HCT116 (cell line): Measurements from ENCODE around the gene NTN3. TPM values are rescaled to one million over a fixed set of nuclear protein-coding genes. Genes with fewer than 3 reads are reported as not detected.
A peak's percentile ranks its signal among the peaks of the same experiment; 100 is the strongest.

Source experiments
- ATAC-seq: fragments of 200-7000 bp; cut with Tn5 transposase; 2 replicates; pipeline ENCODE4 v1.9.1; 2020; ENCODE audit warnings: mild to moderate bottlenecking, moderate library complexity
- BruUV-seq: library from RNA; stranded (reverse); fragments of 400-500 nt; replicated peaks from 2 replicates; lab custom pipeline; 2021; lab: Mats Ljungman, UMichigan
- CTCF ChIA-PET: fragments of 300-600 bp; sonication (Branson Sonifier 250); formaldehyde crosslinking; loops from one replicate; lab custom pipeline; 2021; ENCODE audit warnings: antibody characterized with exemption; lab: Charles Lee
- POLR2A ChIA-PET: fragments of 300-600, 350-600 bp; sonication (Branson Sonifier 250); formaldehyde crosslinking; loops from one replicate; lab custom pipeline; 2021; ENCODE audit warnings: antibody characterized with exemption; lab: Charles Lee
- RAD21 ChIA-PET, 2 experiments: fragments of 300-600 bp; sonication (Branson Sonifier 250); formaldehyde crosslinking; loops; one replicate each; lab custom pipeline; 2023; ENCODE audit warnings: low total read pairs in 2 of 2; ENCODE audit not compliant: uncharacterized antibody in 2 of 2, unreplicated experiment in 2 of 2, low non-redundant PET in 1 of 2; lab: Charles Lee
- DNase-seq: peaks from one replicate; pipeline ENCODE4 v3.0.0-alpha.2; 2010; ENCODE audit warnings: low read depth, low spot score
- H2AFZ ChIP-seq: fragments of 200-600 bp; shearing (Covaris generic), sonication (generic); 2 replicates; pipeline ENCODE4 v1.6.1; 2017; ENCODE audit warnings: low read depth, mixed run types, mixed read lengths, antibody characterized with exemption, low read length; ENCODE audit not compliant: poor library complexity, severe bottlenecking
- H3K27ac ChIP-seq: 2 replicates; pipeline ENCODE4 v1.5.1; 2012; ENCODE audit warnings: low read depth, low read length
- H3K27me3 ChIP-seq: fragments of 200-600 bp; sonication (generic); 2 replicates; pipeline ENCODE4 v1.6.1; 2016; ENCODE audit warnings: mixed run types, low read length, mixed read lengths; ENCODE audit not compliant: insufficient read depth
- H3K36me3 ChIP-seq, 2 experiments: fragments of 200-500 bp in 1 of 2; fragments of 200-600 bp in 1 of 2; sonication (Bioruptor generic) in 1 of 2; sonication (generic) in 1 of 2; 2 replicates each; pipeline versions ENCODE4 v1.5.1 to v1.6.1; 2014 to 2016; ENCODE audit warnings: low read length in 2 of 2, inconsistent platforms in 1 of 2, mixed read lengths in 1 of 2, mixed run types in 1 of 2; ENCODE audit not compliant: insufficient read depth in 2 of 2, control insufficient read depth in 1 of 2
- H3K4me1 ChIP-seq, 2 experiments: fragments of 200-600 bp in 1 of 2; sonication (generic) in 1 of 2; 2 replicates each; pipeline versions ENCODE4 v1.5.1 to v1.6.1; 2012 to 2017; ENCODE audit warnings: low read length in 2 of 2, inconsistent platforms in 1 of 2, mild to moderate bottlenecking in 1 of 2, mixed read lengths in 1 of 2, mixed run types in 1 of 2, moderate library complexity in 1 of 2; ENCODE audit not compliant: insufficient read depth in 2 of 2, control insufficient read depth in 1 of 2
- H3K4me2 ChIP-seq: fragments of 200-600 bp; sonication (generic); 2 replicates; pipeline ENCODE4 v1.6.1; 2017; ENCODE audit warnings: mixed run types, low read length, mixed read lengths
- H3K4me3 ChIP-seq, 2 experiments: fragments of 200-600 bp in 1 of 2; sonication (generic) in 1 of 2; replicated peaks in 1 of 2; 2 replicates each; pipeline ENCODE4 v1.5.1; 2011 to 2016; ENCODE audit warnings: low read length in 2 of 2, control low read depth in 1 of 2, low read depth in 1 of 2, mild to moderate bottlenecking in 1 of 2, mixed read lengths in 1 of 2, mixed run types in 1 of 2
- H3K79me2 ChIP-seq: fragments of 200-600 bp; sonication (generic); 2 replicates; pipeline ENCODE4 v1.6.1; 2017; ENCODE audit warnings: mild to moderate bottlenecking, mixed run types, low read length, moderate library complexity, mixed read lengths; ENCODE audit not compliant: insufficient read depth
- H3K9ac ChIP-seq: fragments of 200-600 bp; sonication (generic); 2 replicates; pipeline ENCODE4 v1.6.1; 2016; ENCODE audit warnings: low read length, mixed read lengths
- H3K9me2 ChIP-seq: fragments of 200-600 bp; sonication (generic), shearing (Covaris generic); 2 replicates; pipeline ENCODE4 v1.6.1; 2017; ENCODE audit warnings: mixed run types, mild to moderate bottlenecking, moderate library complexity; ENCODE audit not compliant: insufficient read depth
- H3K9me3 ChIP-seq, 2 experiments: fragments of 200-500 bp in 1 of 2; fragments of 200-600 bp in 1 of 2; sonication (Bioruptor generic) in 1 of 2; sonication (generic) in 1 of 2; 2 replicates each; pipeline ENCODE4 v1.6.1; 2014 to 2017; ENCODE audit warnings: low read length in 2 of 2, mixed read lengths in 2 of 2, inconsistent platforms in 1 of 2, low read depth in 1 of 2, mild to moderate bottlenecking in 1 of 2, mixed run types in 1 of 2, moderate library complexity in 1 of 2; ENCODE audit not compliant: control insufficient read depth in 1 of 2, insufficient read depth in 1 of 2
- H4K20me1 ChIP-seq: fragments of 200-600 bp; sonication (generic), shearing (Covaris generic); 2 replicates; pipeline ENCODE4 v1.6.1; 2017; ENCODE audit warnings: mixed run types, mild to moderate bottlenecking, moderate library complexity; ENCODE audit not compliant: insufficient read depth
- RAD21 ChIP-seq: IDR thresholded peaks from 2 replicates; pipeline ENCODE4 v1.6.1; 2012; ENCODE audit warnings: low read depth, mild to moderate bottlenecking
- SIN3A ChIP-seq: IDR thresholded peaks from 2 replicates; pipeline ENCODE4 v1.6.1; 2012; ENCODE audit warnings: low read depth
- intact Hi-C: fragments of 100-400 bp; cut with micrococcal nuclease; formaldehyde crosslinking; loops from 2 replicates; pipeline ENCODE4 v1.10.0; 2022
- total RNA-seq: library from RNA; stranded (reverse); gene quantifications from one replicate; pipeline ENCODE4 v1.2.1, GENCODE V29; 2021; ENCODE audit not compliant: unreplicated experiment
- TF ChIP-seq, protein P1 (sequence below): IDR thresholded peaks from 2 replicates; pipeline ENCODE4 v1.6.1; 2011; ENCODE audit warnings: mild to moderate bottlenecking, low read length, moderate library complexity; ENCODE audit not compliant: insufficient replicate concordance; ENCODE audit errors: extremely low read depth

NTN3 gene
- total RNA-seq, 1 experiment from 2014 or later: 0.30 TPM

DNA sequence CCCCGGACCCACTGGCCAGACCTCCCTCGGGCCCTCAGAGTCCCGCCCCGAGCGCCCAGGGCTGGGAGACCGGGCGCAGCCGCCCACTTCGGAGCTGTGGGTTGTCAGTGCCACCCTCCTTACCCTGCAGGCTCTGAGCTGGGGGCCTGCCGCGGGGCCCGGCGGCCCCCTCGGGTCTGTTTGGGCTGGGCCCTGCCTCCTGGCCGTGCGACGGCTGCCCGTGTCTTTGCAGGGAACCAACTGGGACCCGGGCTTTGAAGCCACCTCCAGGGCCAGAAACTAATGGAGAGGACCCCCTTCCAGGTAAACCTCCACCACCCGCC lies 10.7 kb upstream of the NTN3 start:
- intact Hi-C loops: loop anchor here (5.0 kb wide), 1 partner anchor 33 kb away; the partner anchor contains the start of gene CCNF
- no peaks in the 10 kb centered on the region for H4K20me1 ChIP-seq
- ChIA-PET CTCF (interaction anchor here (0.7 to 1.3 kb wide), 2 partner anchors 14 to 265 kb away, joined by 4 read pairs; partner anchors contain the start of gene TBC1D24), POLR2A (interaction anchor here (1.3 to 2.0 kb wide), 2 partner anchors 9 to 14 kb away, joined by 8 to 9 read pairs; partner anchors contain the start of gene TBC1D24)
- no peak for ATAC-seq
- peaks cover 6 to 34% of the 10 kb centered on the region in 2 experiments; a peak in 3 of 4 replicates for H3K4me1 ChIP-seq
- no peaks in the 10 kb centered on the region for H3K9me2 ChIP-seq
- H2AFZ ChIP-seq: no peak overlapping the region
- H3K9me3 ChIP-seq: no peaks in the 10 kb centered on the region
- H3K27me3 ChIP-seq: no peaks in the 10 kb centered on the region
- H3K36me3 ChIP-seq: peaks cover 9 to 18% of the 10 kb centered on the region in 2 experiments; a peak in 3 of 4 replicates
- no peak for DNase-seq
- TF ChIP-seq, protein P1, sequence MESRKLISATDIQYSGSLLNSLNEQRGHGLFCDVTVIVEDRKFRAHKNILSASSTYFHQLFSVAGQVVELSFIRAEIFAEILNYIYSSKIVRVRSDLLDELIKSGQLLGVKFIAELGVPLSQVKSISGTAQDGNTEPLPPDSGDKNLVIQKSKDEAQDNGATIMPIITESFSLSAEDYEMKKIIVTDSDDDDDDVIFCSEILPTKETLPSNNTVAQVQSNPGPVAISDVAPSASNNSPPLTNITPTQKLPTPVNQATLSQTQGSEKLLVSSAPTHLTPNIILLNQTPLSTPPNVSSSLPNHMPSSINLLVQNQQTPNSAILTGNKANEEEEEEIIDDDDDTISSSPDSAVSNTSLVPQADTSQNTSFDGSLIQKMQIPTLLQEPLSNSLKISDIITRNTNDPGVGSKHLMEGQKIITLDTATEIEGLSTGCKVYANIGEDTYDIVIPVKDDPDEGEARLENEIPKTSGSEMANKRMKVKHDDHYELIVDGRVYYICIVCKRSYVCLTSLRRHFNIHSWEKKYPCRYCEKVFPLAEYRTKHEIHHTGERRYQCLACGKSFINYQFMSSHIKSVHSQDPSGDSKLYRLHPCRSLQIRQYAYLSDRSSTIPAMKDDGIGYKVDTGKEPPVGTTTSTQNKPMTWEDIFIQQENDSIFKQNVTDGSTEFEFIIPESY: no peak
- TF ChIP-seq SIN3A: no peak
- TF ChIP-seq, all 23 proteins: peak for 0
- H3K79me2 ChIP-seq: peaks cover 7% of the 10 kb centered on the region; the same call in 1 of the 2 replicates
- H3K27ac ChIP-seq: peak overlapping the region; percentile 66
- H3K4me3 ChIP-seq: peak overlapping the region; percentile 64 to 75
- RAD21 ChIA-PET: no interaction called here
- H3K9ac ChIP-seq: peak overlapping the region; percentile 70
- no TSS peak for BruUV-seq
- H3K4me2 ChIP-seq: peak overlapping the region; percentile 95

DNA sequence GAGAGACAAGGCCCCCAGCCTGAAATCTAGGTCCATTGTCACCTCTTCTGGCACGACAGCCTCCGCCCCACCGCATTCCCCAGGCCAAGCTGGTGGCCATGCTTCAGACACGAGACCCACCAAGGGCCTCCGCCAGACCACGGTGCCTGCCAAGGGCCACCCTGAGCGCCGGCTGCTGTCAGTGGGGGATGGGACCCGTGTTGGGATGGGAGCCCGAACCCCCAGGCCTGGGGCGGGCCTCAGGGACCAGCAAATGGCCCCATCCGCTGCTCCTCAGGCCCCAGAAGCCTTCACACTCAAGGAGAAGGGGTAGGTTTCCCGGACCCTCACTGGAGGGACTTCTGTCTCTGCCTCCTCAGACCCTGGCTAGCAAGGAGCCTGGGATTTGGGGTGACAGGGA lies 10.2 kb upstream of the NTN3 start:
- Histone ChIP-seq H3K9ac (peak overlapping the region; percentile 70), H3K9me3 (no peaks in the 10 kb centered on the region), H3K36me3 (peaks cover 9 to 14% of the 10 kb centered on the region in 2 experiments; a peak in 3 of 4 replicates), H2AFZ (no peak overlapping the region), H3K4me1 (peaks cover 6 to 34% of the 10 kb centered on the region in 2 experiments; a peak in 3 of 4 replicates), H3K27ac (peak overlapping the region; percentile 66; the same call in 1 of the 2 replicates), H3K27me3 (no peaks in the 10 kb centered on the region), H4K20me1 (no peaks in the 10 kb centered on the region), H3K79me2 (peaks cover 7% of the 10 kb centered on the region; the same call in 1 of the 2 replicates), H3K4me3 (peak overlapping the region; percentile 64 to 75), H3K9me2 (no peaks in the 10 kb centered on the region), H3K4me2 (peak overlapping the region; percentile 95)
- ChIA-PET CTCF (no interaction called here), RAD21 (no interaction called here), POLR2A (no interaction called here)
- DNase-seq (no peak), ATAC-seq (no peak)
- intact Hi-C loops: loop anchor here (5.0 kb wide), 1 partner anchor 34 kb away; the partner anchor contains the start of gene CCNF
- TF ChIP-seq RAD21: no peak
- no TSS peak for BruUV-seq
